ENCODE data around the gene DLG1.
A peak's percentile ranks its signal among the peaks of the same experiment; 100 is the strongest.

Gene DLG1

DNA sequence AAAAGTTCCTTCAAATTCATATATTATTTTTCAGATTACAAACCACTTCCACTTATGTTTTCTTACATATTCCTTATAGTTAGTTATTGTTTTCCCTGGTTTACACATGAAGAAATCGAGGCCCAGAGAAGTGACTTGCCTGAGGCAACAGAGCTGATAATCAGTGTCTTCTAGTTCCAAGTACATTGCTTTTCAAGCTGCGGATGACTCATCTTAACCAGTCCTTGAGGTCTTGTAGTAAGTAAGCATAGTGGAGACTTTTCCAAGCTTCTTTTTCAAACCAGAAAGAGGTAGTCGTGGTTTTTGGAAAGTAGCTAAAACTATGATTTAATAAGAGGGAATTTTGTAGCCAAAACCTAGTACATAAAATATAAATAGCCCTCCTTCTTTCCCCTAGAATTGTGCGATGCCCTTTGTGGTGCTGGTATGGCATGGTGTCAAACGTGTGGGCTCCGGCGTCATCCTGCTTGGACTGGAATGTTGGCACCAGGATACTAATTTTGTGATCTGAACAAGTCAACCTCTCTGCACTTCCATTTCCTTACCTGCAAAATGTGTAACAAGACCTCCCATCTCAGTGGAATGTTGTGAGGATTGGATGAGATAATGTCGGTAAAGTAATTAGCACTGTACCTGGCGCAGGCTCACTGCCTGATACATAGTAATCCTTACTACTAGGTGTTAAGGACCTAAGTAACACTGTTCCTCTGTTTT lies 19.0 kb upstream of the DLG1 start:
- DNase-seq: no peak

DNA sequence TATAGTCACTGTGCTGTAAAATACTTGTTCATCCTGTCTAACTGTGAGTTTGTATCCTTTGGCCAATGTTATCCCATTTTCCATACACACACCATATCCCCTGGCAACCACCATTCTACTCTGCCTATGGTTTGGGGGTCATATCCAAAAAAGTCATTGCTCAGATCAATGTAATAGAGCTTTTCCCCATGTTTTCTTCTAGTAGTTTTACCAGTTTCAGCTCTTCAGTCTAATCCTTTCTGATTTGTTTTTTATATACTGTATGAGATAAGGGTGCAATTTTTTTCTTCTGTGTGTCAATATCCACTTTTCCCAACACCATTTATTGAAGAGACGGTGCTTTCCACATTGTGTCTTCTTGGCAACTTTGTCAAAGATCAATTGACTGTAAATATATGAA lies 14.0 kb upstream of the DLG1 start:
- no peak for DNase-seq

DNA sequence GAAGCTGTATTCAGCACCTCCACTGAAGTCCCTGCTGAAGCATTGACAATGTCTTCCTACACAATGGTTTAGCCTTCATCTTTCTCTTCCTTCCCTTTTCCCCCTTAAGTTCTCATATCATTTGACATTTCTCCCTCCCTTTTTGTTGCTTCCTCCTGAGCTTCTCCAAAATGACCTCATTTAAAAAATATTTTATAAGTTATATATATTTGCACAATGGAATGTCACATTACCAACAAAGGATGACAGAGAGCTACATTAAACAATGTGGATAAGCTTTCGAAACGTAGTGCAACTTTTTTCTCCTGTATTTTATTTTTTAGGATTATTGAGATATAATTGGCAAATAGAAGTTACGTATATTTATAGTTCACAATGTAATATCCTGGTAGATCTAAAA lies 13.2 kb upstream of the DLG1 start:
- DNase-seq: no peak

DNA sequence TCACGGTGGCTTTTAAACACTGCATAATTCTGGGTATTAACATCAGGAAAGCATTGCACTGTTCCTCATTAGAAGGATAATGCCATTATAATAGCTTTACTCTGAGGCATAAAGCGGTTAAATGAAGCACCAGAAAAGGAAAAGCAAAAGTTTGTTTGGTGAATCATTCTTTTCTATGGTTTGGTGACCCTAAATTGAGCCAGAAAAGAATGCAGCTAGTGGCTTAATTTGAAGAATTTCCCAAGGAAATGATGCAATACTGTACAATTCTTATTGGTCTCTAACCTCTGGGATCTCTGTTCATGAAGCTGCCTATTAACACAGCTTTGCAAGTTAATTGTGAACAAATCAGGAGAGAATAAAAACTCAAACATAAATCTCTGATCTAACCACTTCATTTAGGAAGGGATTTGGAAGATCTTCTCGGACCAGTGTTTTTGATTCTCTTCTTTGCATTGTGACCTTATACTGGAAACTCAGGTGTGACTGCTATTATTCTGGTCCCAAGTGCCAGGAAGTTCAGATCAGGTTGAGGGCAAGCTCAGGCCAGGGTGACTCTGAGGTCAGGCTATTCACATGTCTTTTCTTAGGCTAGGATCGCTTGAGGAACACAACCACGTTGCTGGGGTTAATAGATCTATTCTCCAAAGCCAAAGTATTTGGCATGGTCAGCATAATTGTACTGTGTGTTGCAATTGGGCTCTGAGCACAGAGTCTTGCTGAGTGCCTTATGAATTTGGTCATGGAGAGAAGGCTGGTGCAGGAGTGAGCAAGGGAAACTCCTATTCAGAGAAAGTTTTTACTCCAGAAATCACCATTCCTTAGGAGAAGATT lies 11.3 kb upstream of the DLG1 start:
- DNase-seq: no peak

DNA sequence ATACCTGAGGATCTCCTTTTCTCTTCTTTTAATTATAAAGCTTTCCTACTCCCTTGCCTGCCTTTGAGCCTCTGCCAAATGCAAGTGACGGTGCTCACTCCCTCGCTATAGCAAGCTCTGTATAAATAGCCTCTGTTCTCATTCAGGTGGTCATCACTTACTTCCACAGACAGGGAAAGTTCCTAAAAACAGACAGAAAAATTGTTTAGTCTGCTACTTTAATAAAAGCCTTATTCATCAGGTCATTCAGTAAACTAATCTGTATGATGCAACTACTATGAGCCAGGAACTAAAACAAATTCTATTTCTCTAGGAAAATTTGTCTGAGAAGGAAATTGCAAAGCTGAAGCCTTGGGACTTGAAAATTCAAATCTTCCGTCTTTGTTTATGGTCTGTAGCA lies 10.2 kb upstream of the DLG1 start:
- no peak for DNase-seq

DNA sequence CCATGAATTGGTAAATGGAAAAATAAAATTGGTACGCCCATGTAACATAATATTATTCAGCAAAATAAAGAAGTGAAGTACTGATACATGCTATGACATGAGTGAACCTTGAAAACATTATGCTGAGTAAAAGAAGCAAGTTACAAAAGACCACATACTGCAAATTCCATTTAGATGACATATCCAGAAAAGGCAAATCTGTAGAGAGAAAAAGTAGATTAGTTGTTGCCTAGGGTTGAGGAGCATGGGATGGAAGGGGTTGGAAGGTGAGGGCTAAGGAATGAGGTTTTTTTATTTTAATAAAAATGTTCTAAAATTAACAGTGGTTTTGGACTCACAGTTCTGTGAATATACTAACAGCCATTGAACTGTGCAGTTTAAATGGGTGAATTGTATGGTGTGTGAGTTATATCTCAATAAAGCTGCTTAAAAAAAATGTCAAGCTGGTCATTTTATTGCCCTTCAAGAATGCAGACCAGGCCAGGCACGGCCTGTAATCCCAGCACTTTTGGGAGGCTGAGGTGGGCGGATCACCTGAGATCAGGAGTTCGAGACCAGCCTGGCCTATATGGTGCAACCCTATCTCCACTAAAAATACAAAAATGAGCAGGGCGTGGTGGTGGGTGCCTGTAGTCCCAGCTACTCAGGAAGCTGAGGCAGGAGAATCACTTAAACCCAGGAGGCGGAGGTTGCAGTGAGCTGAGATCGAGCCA lies 8.1 kb upstream of the DLG1 start:
- no peak for DNase-seq

DNA sequence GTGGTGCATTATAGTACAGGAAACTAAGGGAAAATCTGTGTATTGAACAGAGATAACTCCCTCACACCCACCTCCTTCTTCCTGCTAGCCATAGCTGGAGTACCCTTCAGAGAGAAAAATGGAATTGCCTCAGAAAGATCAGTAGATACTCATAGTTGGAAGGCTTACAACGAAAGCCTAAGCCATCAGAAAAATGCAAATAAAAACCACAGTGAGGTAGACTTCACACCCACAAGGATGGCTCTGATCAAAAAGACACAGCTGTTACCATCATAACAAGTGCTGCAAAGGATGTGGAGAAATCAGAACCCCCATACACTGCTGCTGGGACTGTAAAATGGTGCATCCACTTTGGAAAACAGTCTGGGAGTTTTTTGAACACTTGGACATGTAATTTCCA lies 7.4 kb upstream of the DLG1 start:
- DNase-seq: peak in 2 of 5 experiments; percentile 42 to 83

DNA sequence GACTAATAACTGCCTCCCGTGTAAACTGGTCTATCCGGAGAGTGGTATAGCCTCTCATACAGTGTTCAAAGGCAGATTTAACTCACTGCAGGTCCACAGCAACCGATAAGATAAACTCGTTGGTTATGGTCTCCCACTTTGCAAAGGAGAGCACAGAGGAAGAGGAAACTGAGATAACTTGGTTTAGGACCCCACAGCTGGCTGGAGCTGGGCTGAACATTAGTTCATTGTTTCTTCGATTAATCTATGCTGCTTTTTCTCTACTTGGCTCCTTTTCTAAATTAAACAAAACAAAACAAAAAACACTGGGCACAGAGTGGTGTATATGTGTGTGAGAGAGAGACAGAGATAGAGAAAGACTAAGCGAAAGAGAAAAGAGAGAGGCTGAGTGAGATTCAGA lies 5.0 kb upstream of the DLG1 start:
- no peak for DNase-seq

DNA sequence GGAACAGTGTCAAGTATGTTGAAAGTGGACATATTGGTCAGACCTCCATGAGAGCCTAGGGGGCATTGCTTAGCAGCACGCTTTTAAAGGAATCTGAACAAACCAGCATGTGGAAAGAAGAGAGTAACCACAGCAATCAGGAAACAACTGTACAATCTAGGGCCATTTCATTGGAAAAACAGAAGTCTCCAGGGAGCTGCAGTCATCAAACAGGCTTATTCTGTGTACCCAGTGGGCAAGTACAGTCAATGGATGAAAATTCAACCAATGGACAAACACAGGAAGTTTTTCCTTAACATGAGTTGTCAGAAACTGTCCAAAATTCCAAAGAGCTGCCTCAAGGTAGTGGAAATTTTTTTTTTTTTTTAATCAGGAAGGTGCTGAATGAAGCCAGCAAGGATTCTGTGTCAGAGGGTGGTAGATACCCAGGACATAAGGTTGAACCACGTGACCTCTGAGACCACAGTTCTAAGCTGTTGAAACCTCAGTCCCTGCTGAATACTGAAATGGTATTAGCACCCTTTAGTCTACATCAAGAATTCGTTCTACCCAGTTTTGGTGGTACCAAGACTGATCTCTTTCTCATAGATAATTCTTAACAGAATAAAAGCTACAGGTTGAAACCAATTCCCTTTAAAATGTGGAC lies 4.4 kb upstream of the DLG1 start:
- DNase-seq: peak in 1 of 5 experiments; percentile 12

DNA sequence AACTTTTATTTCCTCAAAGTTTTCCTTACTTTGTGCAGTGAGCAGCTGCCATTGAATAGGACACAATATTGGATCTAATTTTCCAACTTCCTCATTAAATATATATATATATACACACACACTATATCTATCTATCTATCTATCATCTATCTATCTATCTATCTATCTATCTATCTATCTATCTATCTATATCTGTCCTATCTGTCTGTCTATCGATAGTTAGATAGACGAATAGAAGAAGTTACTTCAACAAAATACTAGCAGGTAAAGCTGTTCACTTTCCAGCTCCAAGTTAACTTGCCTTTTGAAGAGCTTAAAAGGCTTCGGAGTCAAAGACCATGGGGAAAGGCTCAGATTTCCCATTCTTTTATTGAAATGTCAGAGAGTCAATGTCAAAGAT lies 3.6 kb upstream of the DLG1 start:
- no peak for DNase-seq

DNA sequence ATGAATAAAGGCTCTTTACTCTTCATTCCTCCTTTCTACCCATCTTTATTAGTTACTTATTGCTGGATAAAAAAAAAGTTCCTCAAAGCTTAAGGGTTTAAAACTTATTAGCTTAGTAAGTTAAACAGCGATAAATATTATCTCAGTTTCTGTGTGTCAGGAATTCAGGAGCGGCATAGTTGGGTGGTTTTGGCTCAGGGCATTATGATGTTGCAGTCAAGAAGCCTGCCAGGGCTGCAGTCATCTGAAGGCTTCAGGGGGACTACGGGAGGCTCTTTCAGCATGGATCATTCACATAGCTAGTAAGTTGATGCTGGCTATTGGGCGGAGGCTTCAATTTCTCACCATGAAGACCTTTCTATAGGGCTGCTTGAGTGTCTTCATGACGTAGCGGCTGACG lies 1.9 kb upstream of the DLG1 start:
- no peak for DNase-seq

DNA sequence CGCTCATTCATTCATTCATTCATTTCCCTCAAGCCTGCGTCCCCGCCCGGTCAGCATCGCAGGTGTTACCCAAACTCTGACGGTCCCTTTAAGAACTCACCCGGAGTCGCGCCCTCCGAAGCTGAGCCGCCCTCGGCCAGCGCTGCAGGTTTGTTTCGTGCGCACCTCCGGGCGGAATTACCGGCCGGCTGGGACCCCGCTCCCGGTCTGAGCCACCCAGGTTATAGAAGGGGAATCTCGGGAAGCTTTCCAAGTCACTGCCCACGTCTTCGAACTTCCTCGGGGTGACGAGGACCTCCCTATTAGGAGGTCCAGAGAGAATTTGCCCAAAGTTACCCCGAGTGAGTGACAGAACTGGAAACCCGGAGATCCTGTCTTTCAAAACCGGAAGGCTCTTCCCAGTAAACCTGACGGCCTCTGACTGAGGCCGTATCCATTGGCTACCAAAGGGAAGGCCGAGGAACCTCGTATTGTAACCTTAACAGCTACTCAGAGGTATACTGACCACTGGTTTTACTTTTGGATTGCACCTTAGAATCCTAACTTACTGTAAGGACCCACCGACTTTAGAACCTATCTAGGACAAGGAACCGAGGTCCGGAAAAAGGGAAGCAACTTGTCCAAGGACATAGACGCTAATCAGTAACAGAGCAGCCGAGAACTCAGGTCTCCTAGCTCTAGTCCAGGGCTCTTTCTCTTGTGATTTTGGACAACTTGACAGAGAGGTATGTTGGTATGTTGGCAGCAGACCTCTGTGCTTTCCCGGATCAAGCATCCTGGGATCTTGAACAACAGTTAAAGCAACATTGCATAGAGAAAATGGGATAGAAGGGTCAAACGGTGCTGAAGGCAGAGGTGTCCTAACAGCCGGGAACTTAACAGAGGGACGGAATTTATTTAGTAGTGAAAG lies 788 bp upstream of the DLG1 start:
- peak in 4 of 5 experiments; percentile 8 to 22 (median 12) for DNase-seq

DNA sequence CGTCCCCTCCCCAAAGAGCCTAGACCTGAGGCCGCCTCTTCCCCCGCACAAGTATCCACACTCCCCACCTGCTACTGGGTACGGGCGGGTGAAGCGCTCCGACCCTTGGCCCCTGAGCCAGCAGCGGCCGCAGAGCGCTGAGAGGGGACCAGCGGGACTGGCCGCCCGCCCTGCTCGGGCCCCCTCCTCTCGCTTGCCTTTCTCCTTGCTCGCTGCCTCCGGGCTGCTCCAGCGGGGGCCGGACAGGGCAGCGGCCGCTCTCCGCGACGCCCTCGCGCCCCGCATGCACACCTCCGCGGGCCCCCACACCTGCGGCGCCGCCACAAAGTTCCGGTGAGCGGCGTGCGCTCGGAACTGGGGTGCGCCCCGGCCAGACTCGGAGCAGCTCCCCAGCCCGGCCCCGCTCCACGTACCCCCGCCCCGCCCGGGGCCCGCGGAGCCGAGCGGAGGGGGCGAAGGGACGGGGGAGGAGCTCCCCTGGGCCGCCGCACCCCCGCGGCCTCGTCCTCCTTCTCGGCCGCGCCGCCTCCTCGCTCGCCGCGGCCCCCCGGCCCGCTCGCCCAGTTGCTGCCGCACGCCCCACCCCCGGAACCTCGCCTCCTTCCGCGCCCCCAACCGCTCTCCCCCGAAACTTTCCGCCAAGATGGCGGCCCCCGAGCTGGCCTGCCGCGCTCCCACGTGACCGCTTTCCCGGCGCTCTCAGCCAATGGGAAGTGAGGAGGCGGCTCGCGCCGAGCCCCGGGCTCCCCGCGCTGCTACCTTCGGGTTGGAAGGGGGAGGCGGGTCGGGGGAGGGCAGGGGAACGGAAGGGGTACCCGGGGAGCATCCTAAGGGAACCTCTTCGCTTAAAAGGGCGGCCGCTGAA lies 704 bp downstream of the DLG1 start:
- DNase-seq: peak; percentile 79 to 94 (median 86)

DNA sequence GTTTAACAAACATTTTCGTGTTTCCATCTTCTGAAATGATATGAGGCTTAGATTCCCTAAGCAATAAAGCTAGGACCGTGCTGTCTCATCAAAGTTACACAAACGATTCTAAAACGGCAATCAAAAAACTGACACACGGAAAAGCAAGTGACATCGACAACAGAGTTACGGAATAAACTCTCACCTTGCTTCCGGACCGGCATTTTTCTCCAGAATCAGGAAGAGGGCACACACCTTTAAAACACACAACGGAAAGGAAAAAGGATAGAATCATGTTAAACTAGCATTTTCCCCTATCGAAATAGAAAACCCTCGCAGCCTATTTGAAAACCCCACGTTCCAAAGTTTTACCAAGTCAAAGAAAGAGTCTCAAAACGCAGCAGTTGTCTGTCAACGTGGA lies 1.4 kb downstream of the DLG1 start:
- DNase-seq: peak in 1 of 5 experiments; percentile 22

DNA sequence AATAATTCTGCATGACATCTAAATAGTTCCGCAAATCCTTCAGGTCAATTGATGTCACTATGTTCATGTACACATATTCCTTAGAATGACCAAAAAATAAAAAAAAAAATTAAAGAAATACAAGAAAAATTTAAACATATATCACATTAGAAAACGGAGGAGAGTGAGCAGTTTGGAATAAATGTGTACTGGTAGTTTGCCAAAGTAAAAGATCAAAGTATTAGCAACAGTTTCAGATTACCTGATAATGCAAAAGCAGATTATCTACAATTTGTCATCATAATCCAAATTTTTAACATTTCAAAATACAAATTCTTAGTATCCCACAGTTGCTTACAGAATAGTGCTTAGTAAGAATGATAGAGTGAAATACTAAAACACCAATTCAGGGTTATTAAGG lies 1.9 kb downstream of the DLG1 start:
- no peak for DNase-seq

DNA sequence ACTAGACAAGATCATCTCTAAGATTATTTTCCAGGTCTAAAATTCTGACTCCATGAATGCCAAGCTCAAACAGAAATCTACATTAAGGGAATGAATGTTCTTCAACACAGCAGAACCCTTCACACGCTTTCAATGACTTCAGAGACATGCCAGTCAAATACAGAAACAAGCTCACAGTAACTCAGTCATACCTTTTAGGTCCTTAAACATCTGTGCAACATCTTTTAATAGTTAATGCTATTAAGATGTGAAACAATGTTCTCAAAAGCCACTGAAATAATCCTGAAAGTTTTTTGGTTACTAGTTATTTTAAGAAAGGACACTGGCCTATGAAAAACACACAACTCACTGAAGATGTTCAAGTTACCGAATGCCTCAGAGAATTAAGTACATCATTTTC lies 2.5 kb downstream of the DLG1 start:
- DNase-seq: no peak

DNA sequence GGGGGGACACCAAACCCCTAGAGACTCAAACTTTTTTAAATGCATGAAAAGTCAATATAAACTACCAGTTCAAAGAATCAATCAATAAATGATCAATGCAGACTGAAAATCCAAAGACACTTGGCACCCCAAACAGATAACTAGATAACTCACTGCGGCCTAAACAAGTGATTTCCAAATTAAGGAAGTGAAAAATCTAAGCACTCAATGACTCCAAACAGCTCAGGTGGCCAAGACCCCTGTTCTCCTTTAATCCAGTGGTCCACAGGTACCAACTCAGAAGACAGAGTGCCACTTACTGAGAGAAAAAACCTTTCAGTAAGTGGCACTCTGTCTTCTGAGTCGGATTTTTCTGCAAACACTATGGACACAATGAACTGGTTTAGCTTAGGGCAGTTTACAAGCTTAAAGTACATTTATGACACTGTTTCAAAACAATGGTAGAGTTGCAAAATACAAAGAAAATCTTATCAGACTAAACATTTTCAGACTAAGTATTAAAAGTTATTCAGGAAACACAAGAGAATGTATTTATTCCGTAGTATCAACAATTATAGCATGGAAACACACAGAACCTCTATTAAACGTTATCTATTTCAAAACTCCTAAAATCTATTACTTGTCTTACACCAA lies 4.7 kb downstream of the DLG1 start:
- no peak for DNase-seq

DNA sequence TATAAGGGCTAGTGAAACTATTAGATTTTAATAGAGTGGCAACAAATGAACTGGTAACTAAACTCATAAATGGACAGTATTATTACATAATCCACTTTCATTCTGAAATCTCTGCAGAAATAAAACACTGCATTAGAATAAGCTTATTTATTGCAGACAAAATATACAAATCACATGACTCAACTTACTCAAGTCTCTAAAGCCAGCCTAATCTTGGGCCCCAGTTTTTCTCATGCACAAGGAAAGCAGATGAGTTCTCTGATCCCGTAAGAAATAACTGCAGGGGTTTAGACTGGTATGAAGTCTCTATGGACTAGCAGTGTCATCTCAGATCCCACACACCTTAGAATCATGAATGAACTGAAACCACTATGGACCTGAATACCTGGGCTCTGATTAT lies 5.8 kb downstream of the DLG1 start:
- no peak for DNase-seq

DNA sequence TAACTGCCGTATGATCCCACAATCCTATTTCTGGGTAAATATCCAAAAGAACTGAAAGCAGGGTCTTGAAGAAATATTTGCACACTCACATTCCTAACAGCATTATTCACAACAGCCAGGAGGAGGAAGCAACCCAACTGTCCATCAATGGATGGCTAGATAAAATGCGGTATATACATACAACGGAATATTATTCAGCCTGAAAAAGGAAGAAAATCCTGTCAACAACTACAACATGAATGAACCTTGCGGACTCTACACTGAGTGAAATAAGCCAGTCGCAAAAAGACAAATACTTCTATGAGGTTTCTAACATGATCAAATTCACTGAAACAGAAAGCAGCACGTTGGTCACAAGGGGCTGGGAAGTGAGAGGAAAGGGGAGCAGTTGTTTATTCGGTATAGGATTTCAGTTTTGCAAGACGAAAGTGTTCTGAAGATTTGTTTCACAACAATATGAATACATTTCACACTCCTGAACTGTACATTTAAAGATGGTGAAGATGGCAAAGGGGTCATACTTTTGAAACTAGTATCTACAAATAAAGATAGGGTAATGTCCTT lies 6.2 kb downstream of the DLG1 start:
- no peak for DNase-seq

DNA sequence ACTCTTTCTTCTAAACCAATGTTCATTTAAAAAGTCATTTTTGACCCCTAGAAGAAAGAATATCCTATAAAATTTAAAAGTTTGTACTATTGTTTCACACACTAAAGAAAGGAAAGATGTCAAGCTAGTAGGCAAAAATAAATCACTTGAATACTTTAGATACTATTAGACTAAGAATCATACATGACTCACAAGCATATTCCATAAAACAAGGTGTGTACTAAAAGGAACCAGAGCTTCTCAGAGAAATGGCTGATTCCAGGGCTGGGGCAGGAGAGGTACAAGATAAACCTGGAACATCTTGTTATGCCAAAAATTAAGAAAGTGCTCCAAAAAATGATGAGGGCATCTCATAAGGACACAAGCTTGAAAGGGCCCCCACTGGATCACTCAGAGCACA lies 8.7 kb downstream of the DLG1 start:
- DNase-seq: no peak

Data from T-helper 2 cell (primary cell).